Vagina (tissue), 2 donors: ENCODE measurements around the gene LGI1.

Experiments used
- CTCF ChIP-seq, 3 experiments: fragments of 450-650 bp in 2 of 3; fragments of 200-600 bp in 1 of 3; sonication (generic) in 1 of 3; IDR thresholded peaks; one replicate each; pipeline ENCODE4 v1.5.1; 2017 to 2019; ENCODE audit warnings: antibody characterized with exemption in 3 of 3, mild to moderate bottlenecking in 2 of 3, moderate library complexity in 2 of 3
- POLR2AphosphoS5 ChIP-seq, 2 donors: sonication (generic); formaldehyde crosslinking; IDR thresholded peaks; one replicate each; pipeline ENCODE4 v1.9.0; 2017; ENCODE audit warnings: antibody characterized with exemption in 2 of 2, mild to moderate bottlenecking in 2 of 2, low read depth in 1 of 2; ENCODE audit not compliant: insufficient read depth in 1 of 2

DNA sequence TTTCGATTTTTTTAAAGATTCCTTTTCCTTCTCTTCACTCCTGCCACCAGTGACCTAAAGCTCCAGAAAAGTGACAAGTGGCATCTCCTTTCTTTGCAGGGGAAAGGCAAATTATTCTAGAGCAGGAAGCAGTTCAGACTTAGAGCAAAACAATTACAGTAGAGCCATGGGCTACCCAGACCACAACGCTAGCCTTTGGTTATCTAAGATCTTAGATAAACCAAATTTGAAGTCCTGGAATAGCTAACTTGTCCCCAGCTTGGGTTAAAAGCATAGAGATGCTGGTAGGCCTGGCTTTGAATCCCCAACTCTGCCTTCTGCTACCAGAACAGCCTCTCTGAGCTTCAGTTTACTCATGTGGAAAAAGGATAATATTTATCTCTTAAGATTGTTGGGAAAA is 38.4 kb downstream of the LGI1 start:
- TF ChIP-seq POLR2AphosphoS5 (IDR thresholded peaks at IDR 0.05; ENCODE audit: insufficient read depth in 1 of 2, low read depth in 1 of 2) (no peak), CTCF (IDR thresholded peaks at IDR 0.05) (no peak)
